ENCODE results near the gene MRGPRG.

MRGPRG gene

DNA sequence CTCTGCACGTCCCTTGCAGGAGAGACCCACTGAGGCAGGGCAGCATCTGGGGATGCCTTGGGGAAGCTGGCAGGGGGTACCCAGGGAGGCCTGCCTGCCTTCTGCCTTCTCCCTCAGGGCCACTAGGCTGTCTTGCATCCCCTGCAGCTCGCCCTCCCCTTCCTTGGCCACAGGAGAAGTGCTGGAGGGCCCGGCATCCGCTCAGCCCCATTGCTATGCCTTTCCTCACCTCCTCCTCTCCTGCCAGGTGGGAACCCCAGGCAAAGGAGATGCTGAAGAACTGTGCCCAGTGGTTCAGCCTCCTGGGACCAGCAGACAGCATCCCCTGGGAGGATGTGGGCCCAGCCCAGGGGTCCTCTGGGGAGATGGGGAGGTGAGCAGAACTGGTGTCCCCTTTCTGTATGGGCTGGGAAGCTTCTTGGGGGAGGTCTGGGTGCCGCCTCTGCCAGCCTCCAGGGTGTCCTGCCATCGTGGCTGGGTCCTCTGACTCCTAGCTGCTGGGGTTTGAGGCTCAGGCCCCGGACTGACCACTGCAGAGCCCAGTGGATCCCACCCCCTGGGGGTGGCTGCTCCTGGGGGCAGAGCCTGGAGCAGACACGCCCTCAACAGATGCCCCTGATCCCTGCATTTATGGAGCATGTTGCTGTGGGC lies 20.6 kb downstream of the MRGPRG start:
- no peaks in the 10 kb centered on the region for H3K9me3 ChIP-seq (ENCODE audit: insufficient read depth, low read length, severe bottlenecking)
- DNase-seq (no peak), ATAC-seq (ENCODE audit: insufficient read depth, low read depth) (no peak)
- H3K4me2 ChIP-seq (ENCODE audit: insufficient read depth, low read length): no peak overlapping the region
- no peaks in the 10 kb centered on the region for H3K79me2 ChIP-seq (ENCODE audit: insufficient read depth, low read length)
- no peak overlapping the region for H3K9ac ChIP-seq (ENCODE audit: low read depth, low read length)
- TF ChIP-seq EZH2 (IDR thresholded peaks at IDR 0.05; ENCODE audit: borderline replicate concordance, low read depth, low read length, severe bottlenecking): no peak
- TF ChIP-seq, protein P1, sequence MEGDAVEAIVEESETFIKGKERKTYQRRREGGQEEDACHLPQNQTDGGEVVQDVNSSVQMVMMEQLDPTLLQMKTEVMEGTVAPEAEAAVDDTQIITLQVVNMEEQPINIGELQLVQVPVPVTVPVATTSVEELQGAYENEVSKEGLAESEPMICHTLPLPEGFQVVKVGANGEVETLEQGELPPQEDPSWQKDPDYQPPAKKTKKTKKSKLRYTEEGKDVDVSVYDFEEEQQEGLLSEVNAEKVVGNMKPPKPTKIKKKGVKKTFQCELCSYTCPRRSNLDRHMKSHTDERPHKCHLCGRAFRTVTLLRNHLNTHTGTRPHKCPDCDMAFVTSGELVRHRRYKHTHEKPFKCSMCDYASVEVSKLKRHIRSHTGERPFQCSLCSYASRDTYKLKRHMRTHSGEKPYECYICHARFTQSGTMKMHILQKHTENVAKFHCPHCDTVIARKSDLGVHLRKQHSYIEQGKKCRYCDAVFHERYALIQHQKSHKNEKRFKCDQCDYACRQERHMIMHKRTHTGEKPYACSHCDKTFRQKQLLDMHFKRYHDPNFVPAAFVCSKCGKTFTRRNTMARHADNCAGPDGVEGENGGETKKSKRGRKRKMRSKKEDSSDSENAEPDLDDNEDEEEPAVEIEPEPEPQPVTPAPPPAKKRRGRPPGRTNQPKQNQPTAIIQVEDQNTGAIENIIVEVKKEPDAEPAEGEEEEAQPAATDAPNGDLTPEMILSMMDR (IDR thresholded peaks at IDR 0.05; ENCODE audit: borderline replicate concordance, extremely low read depth, low read length, poor library complexity, severe bottlenecking): no peak
- H3K27me3 ChIP-seq (ENCODE audit: insufficient read depth, low read length, poor library complexity): no peaks in the 10 kb centered on the region
- no peak overlapping the region for H3K27ac ChIP-seq (ENCODE audit: low read length)
- no peak overlapping the region for H2AFZ ChIP-seq (ENCODE audit: low read depth, low read length)
- H3K4me3 ChIP-seq (ENCODE audit: low read depth in 1 of 2, low read length in 2 of 2): no peak overlapping the region
- peaks cover 30% of the 10 kb centered on the region for H3K4me1 ChIP-seq (ENCODE audit: insufficient read depth, low read length)
- H3K36me3 ChIP-seq (ENCODE audit: insufficient read depth, low read length): no peaks in the 10 kb centered on the region
- no peaks in the 10 kb centered on the region for H4K20me1 ChIP-seq (ENCODE audit: insufficient read depth, low read length)

DNA sequence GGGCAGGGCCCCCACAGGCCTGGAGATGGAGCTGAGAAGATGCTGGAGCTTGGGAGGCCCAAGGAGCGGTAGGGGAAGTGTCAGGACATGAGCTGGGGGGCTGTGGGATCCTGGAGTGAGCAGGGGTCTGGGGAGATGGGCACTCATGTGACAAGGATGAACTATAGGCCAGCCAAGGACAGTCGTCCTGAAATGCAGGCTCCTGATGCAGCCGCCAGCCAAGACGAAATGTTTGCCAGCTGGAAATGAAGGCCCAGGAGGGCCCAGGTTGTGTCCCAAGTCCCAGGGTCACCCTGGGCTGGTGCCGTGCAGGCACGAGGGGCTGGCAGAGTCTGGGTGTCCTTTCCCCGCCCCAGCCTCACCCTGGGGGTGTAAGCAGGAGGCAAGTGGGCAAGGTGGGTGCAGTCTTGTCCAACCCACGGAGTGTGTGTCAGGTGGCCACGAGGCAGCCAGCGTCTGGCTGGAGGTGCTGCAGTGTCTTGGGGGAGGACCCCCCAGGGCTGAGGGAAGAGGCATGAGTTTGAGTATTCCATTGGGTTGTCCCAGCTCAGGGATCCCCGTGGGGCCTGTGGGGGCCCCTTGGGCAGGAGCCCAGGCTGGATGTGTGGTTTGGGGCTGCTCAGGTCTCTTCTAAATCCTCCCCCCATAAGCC lies 21.4 kb downstream of the MRGPRG start:
- H3K4me3 ChIP-seq (ENCODE audit: low read depth in 1 of 2, low read length in 2 of 2): no peak overlapping the region
- H3K4me1 ChIP-seq (ENCODE audit: insufficient read depth, low read length): peaks cover 22% of the 10 kb centered on the region
- H3K4me2 ChIP-seq (ENCODE audit: insufficient read depth, low read length): no peak overlapping the region
- no peaks in the 10 kb centered on the region for H3K36me3 ChIP-seq (ENCODE audit: insufficient read depth, low read length)
- no peak overlapping the region for H3K9ac ChIP-seq (ENCODE audit: low read depth, low read length)
- DNase-seq (no peak), ATAC-seq (ENCODE audit: insufficient read depth, low read depth) (no peak)
- no peaks in the 10 kb centered on the region for H4K20me1 ChIP-seq (ENCODE audit: insufficient read depth, low read length)
- TF ChIP-seq, protein P1 (IDR thresholded peaks at IDR 0.05; ENCODE audit: borderline replicate concordance, extremely low read depth, low read length, poor library complexity, severe bottlenecking): no peak
- no peak for TF ChIP-seq EZH2 (IDR thresholded peaks at IDR 0.05; ENCODE audit: borderline replicate concordance, low read depth, low read length, severe bottlenecking)
- no peaks in the 10 kb centered on the region for H3K79me2 ChIP-seq (ENCODE audit: insufficient read depth, low read length)
- no peak overlapping the region for H3K27ac ChIP-seq (ENCODE audit: low read length)
- H2AFZ ChIP-seq (ENCODE audit: low read depth, low read length): no peak overlapping the region
- no peaks in the 10 kb centered on the region for H3K27me3 ChIP-seq (ENCODE audit: insufficient read depth, low read length, poor library complexity)
- H3K9me3 ChIP-seq (ENCODE audit: insufficient read depth, low read length, severe bottlenecking): no peaks in the 10 kb centered on the region

DNA sequence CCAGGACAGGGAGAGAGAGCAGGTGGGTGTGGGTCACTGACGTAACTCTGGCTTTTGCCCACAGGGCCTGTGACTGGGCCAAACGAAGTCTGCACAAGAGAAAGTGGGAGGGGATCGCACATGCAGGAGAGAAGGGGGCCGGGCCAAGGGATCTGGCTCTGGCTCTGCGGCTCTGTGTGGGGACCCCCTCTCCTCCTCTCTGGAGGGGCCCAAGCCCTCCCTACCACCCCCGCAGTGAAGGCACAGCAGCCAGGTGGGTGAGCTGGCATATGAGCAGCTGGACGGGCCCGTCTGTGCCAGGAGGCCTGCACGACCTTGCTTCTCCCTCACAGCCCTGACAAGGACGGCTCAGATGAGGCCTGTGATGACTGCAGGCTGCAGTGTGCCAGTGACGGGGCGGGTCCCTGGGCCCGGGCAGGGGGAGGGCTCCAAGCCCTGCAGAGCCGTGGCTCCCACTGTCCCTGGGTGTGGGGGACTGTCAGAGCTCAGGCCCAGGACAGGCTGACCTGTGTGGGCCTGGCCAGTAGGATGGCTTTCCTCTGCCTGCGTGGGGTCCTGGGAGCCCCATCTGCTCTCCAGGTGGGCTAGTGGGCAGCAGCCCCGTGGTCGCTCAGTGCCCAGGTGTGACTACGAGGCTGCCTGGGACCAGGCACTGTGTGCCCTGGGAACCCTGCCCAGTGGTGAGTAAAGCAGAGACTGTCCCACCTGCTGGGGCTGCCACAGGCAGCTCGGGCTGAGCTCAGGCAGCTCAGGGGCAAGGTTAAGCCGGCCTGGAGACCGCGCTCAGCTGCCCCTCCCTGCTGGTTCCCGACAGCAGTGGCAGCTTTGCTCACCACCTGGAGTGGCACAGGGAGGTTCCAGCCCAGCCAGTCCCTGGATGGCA lies 22.2 kb downstream of the MRGPRG start:
- Histone ChIP-seq H3K4me3 (ENCODE audit: low read depth in 1 of 2, low read length in 2 of 2) (no peak overlapping the region), H3K36me3 (ENCODE audit: insufficient read depth, low read length) (no peaks in the 10 kb centered on the region), H3K9ac (ENCODE audit: low read depth, low read length) (no peak overlapping the region), H2AFZ (ENCODE audit: low read depth, low read length) (no peak overlapping the region), H3K4me1 (ENCODE audit: insufficient read depth, low read length) (peaks cover 14% of the 10 kb centered on the region), H3K27ac (ENCODE audit: low read length) (no peak overlapping the region), H3K27me3 (ENCODE audit: insufficient read depth, low read length, poor library complexity) (no peaks in the 10 kb centered on the region), H3K4me2 (ENCODE audit: insufficient read depth, low read length) (no peak overlapping the region), H4K20me1 (ENCODE audit: insufficient read depth, low read length) (no peaks in the 10 kb centered on the region), H3K9me3 (ENCODE audit: insufficient read depth, low read length, severe bottlenecking) (no peaks in the 10 kb centered on the region), H3K79me2 (ENCODE audit: insufficient read depth, low read length) (no peaks in the 10 kb centered on the region)
- DNase-seq (no peak), ATAC-seq (ENCODE audit: insufficient read depth, low read depth) (no peak)
- TF ChIP-seq, protein P1 (IDR thresholded peaks at IDR 0.05; ENCODE audit: borderline replicate concordance, extremely low read depth, low read length, poor library complexity, severe bottlenecking): no peak
- no peak for TF ChIP-seq EZH2 (IDR thresholded peaks at IDR 0.05; ENCODE audit: borderline replicate concordance, low read depth, low read length, severe bottlenecking)
